H1 (cell line): ENCODE data around the gene VWA1. TPM values are rescaled to one million over a fixed set of nuclear protein-coding genes. Genes with fewer than 3 reads are reported as not detected.

Source experiments
- CTCF ChIA-PET: fragments of 300-600 bp; sonication (Branson Sonifier 250); formaldehyde crosslinking; loops from one replicate; lab custom pipeline; 2021; ENCODE audit not compliant: partially characterized antibody; lab: Charles Lee
- POLR2A ChIA-PET: fragments of 300-600 bp; sonication (Branson Sonifier 250); formaldehyde crosslinking; loops from one replicate; lab custom pipeline; 2021; ENCODE audit warnings: inconsistent platforms; ENCODE audit not compliant: partially characterized antibody; lab: Charles Lee
- DNase-seq, 2 experiments: peaks; one replicate each; pipeline versions ENCODE4 v3.0.0 to v3.0.0-alpha.2; 2010 to 2022; ENCODE audit warnings: low spot score in 2 of 2, low read depth in 1 of 2, mixed read lengths in 1 of 2
- FAIRE-seq: peaks from 2 replicates; lab custom pipeline; 2011; peaks lifted over from hg19 to GRCh38; lab: Jason Lieb, UNC
- H2AFZ ChIP-seq: 2 replicates; pipeline ENCODE4 v1.8.1; 2012; ENCODE audit warnings: low read length, inconsistent platforms
- H2AK5ac ChIP-seq: 2 replicates; pipeline ENCODE4 v1.6.1; 2013; ENCODE audit warnings: low read depth, low read length
- H2BK120ac ChIP-seq: replicated peaks from 2 replicates; pipeline ENCODE3; 2013; ENCODE audit warnings: low read depth, low read length, inconsistent platforms
- H2BK12ac ChIP-seq: 2 replicates; pipeline ENCODE4 v1.6.1; 2013; ENCODE audit warnings: low read depth, low read length
- H2BK15ac ChIP-seq: 2 replicates; pipeline ENCODE4 v1.6.1; 2013; ENCODE audit warnings: low read length
- H2BK20ac ChIP-seq: 2 replicates; pipeline ENCODE4 v1.6.1; 2013; ENCODE audit warnings: low read length
- H2BK5ac ChIP-seq: 2 replicates; pipeline ENCODE4 v1.6.1; 2013; ENCODE audit warnings: low read depth, low read length
- H3K14ac ChIP-seq: 2 replicates; pipeline ENCODE4 v1.6.1; 2013; ENCODE audit warnings: inconsistent platforms; ENCODE audit not compliant: insufficient read length
- H3K18ac ChIP-seq: 2 replicates; pipeline ENCODE4 v1.6.1; 2013; ENCODE audit warnings: low read length; ENCODE audit errors: extremely low read depth
- H3K23ac ChIP-seq: 2 replicates; pipeline ENCODE4 v1.6.1; 2013; ENCODE audit warnings: inconsistent platforms; ENCODE audit not compliant: insufficient read length
- H3K23me2 ChIP-seq: 2 replicates; pipeline ENCODE4 v1.6.1; 2013; ENCODE audit warnings: low read depth, low read length
- H3K27ac ChIP-seq: 2 replicates; pipeline ENCODE4 v1.6.1; 2011; ENCODE audit warnings: low read depth, low read length, inconsistent platforms
- H3K27me3 ChIP-seq, 4 experiments: replicated peaks in 1 of 4; 1 replicate in 1 of 4; 2 replicates in 3 of 4; pipeline versions ENCODE4 v1.6.1 to v1.8.1; 2011 to 2013; ENCODE audit warnings: low read length in 3 of 4, mild to moderate bottlenecking in 3 of 4, inconsistent platforms in 2 of 4, mixed read lengths in 2 of 4, moderate library complexity in 1 of 4; ENCODE audit not compliant: control insufficient read depth in 3 of 4, insufficient read depth in 3 of 4; ENCODE audit errors: extremely low read depth in 1 of 4
- H3K36me3 ChIP-seq, 4 experiments: 2 replicates each; pipeline versions ENCODE4 v1.6.1 to v1.8.1; 2011 to 2013; ENCODE audit warnings: mild to moderate bottlenecking in 4 of 4, low read length in 3 of 4, moderate library complexity in 2 of 4, control low read depth in 1 of 4, inconsistent platforms in 1 of 4; ENCODE audit not compliant: insufficient read depth in 4 of 4, control insufficient read depth in 2 of 4
- H3K4ac ChIP-seq: replicated peaks from 2 replicates; pipeline ENCODE3; 2013; ENCODE audit warnings: low read length, low read depth, mixed read lengths, inconsistent platforms; ENCODE audit not compliant: insufficient read length
- H3K4me1 ChIP-seq, 4 experiments: replicated peaks in 1 of 4; 1 replicate in 1 of 4; 2 replicates in 3 of 4; pipeline versions ENCODE4 v1.6.1 to v1.8.1; 2011 to 2013; ENCODE audit warnings: low read length in 3 of 4, inconsistent platforms in 2 of 4, mixed read lengths in 1 of 4; ENCODE audit not compliant: insufficient read depth in 4 of 4, control insufficient read depth in 3 of 4
- H3K4me2 ChIP-seq, 2 experiments: 2 replicates each; pipeline versions ENCODE4 v1.6.1 to v1.8.1; 2011 to 2013; ENCODE audit warnings: low read depth in 2 of 2, low read length in 2 of 2, control low read depth in 1 of 2, inconsistent platforms in 1 of 2, mild to moderate bottlenecking in 1 of 2; ENCODE audit not compliant: insufficient read depth in 1 of 2
- H3K4me3 ChIP-seq, 4 experiments: fragments of 200-600, 300-600 bp in 1 of 4; sonication (generic), shearing (Covaris generic), sonication (Bioruptor Twin) in 1 of 4; 2 replicates each; pipeline versions ENCODE4 v1.5.1 to v1.8.1; 2011 to 2016; ENCODE audit warnings: low read length in 4 of 4, low read depth in 3 of 4, control low read depth in 2 of 4, inconsistent platforms in 2 of 4, mild to moderate bottlenecking in 2 of 4, mixed read lengths in 1 of 4, moderate library complexity in 1 of 4; ENCODE audit not compliant: insufficient read depth in 2 of 4; ENCODE audit errors: extremely low read depth in 1 of 4
- H3K56ac ChIP-seq: replicated peaks from 2 replicates; pipeline ENCODE3; 2013; ENCODE audit warnings: low read depth, mild to moderate bottlenecking, mixed read lengths, low read length, inconsistent platforms; ENCODE audit not compliant: insufficient read length
- H3K79me1 ChIP-seq: 2 replicates; pipeline ENCODE4 v1.6.1; 2013; ENCODE audit warnings: low read depth, low read length, control low read depth
- H3K79me2 ChIP-seq, 2 experiments: 2 replicates each; pipeline versions ENCODE4 v1.6.1 to v1.8.1; 2012 to 2013; ENCODE audit warnings: low read length in 2 of 2, mild to moderate bottlenecking in 2 of 2, inconsistent platforms in 1 of 2; ENCODE audit not compliant: insufficient read depth in 2 of 2, control insufficient read depth in 1 of 2
- H3K9ac ChIP-seq, 4 experiments: replicated peaks in 1 of 4; 1 replicate in 1 of 4; 2 replicates in 3 of 4; pipeline versions ENCODE4 v1.6.1 to v1.8.1; 2011 to 2013; ENCODE audit warnings: low read depth in 3 of 4, low read length in 3 of 4, control low read depth in 2 of 4, mild to moderate bottlenecking in 2 of 4, moderate library complexity in 2 of 4, inconsistent platforms in 1 of 4; ENCODE audit errors: extremely low read depth in 1 of 4
- H3K9me3 ChIP-seq, 2 experiments: 2 replicates each; pipeline versions ENCODE4 v1.6.1 to v1.8.1; 2012 to 2013; ENCODE audit warnings: mild to moderate bottlenecking in 2 of 2, moderate library complexity in 2 of 2, control low read depth in 1 of 2, inconsistent platforms in 1 of 2, low read depth in 1 of 2, low read length in 1 of 2, mixed read lengths in 1 of 2; ENCODE audit not compliant: insufficient read depth in 2 of 2
- H4K20me1 ChIP-seq, 2 experiments: replicated peaks in 1 of 2; 2 replicates each; pipeline versions ENCODE3 to v1.8.1; 2011 to 2013; ENCODE audit warnings: inconsistent platforms in 2 of 2, low read length in 2 of 2, mild to moderate bottlenecking in 1 of 2; ENCODE audit not compliant: insufficient read depth in 2 of 2, control insufficient read depth in 1 of 2
- H4K5ac ChIP-seq: 2 replicates; pipeline ENCODE4 v1.6.1; 2013; ENCODE audit warnings: low read length, low read depth, mixed read lengths, inconsistent platforms; ENCODE audit not compliant: insufficient read length
- H4K8ac ChIP-seq: 2 replicates; pipeline ENCODE4 v1.8.0; 2013; ENCODE audit warnings: mild to moderate bottlenecking, moderate library complexity, low read length, inconsistent platforms; ENCODE audit not compliant: insufficient read depth; ENCODE audit errors: extremely low read depth
- H4K91ac ChIP-seq: replicated peaks from 2 replicates; pipeline ENCODE3; 2013; ENCODE audit warnings: low read length, mixed read lengths, inconsistent platforms; ENCODE audit not compliant: insufficient read length
- CBX8 ChIP-seq: fragments of 300-800, 300-1000 bp; sonication (generic); IDR thresholded peaks from 2 replicates; pipeline ENCODE4 v1.7.1; 2016; ENCODE audit warnings: low read depth, low read length, borderline replicate concordance
- EGR1 ChIP-seq: IDR thresholded peaks from 2 replicates; pipeline ENCODE4 v1.6.1; 2011; ENCODE audit warnings: low read depth, low read length, borderline replicate concordance
- EP300 ChIP-seq, 2 experiments: IDR thresholded peaks; 1 replicate in 1 of 2; 2 replicates in 1 of 2; pipeline ENCODE4 v1.6.1; 2011 to 2012; ENCODE audit warnings: low read depth in 2 of 2, low read length in 2 of 2, mild to moderate bottlenecking in 2 of 2, borderline replicate concordance in 1 of 2, inconsistent platforms in 1 of 2, moderate library complexity in 1 of 2
- GABPA ChIP-seq: IDR thresholded peaks from 2 replicates; pipeline ENCODE4 v1.6.1; 2011; ENCODE audit warnings: mild to moderate bottlenecking, low read length, moderate library complexity, borderline replicate concordance; ENCODE audit not compliant: insufficient read depth
- GTF2F1 ChIP-seq: IDR thresholded peaks from 2 replicates; pipeline ENCODE4 v1.6.1; 2012; ENCODE audit warnings: low read depth, low read length, improper control_type of control experiment, borderline replicate concordance
- KDM5A ChIP-seq: fragments of 200-600 bp; IDR thresholded peaks from 2 replicates; pipeline ENCODE4 v1.7.1; 2012; ENCODE audit warnings: mild to moderate bottlenecking, low read length, inconsistent platforms, mixed read lengths
- POLR2AphosphoS5 ChIP-seq: IDR thresholded peaks from 2 replicates; pipeline ENCODE4 v1.6.1; 2011; ENCODE audit warnings: low read depth, low read length
- RFX5 ChIP-seq: IDR thresholded peaks from 2 replicates; pipeline ENCODE4 v1.6.1; 2011; ENCODE audit warnings: low read depth, low read length, improper control_type of control experiment, borderline replicate concordance
- RXRA ChIP-seq: IDR thresholded peaks from 2 replicates; pipeline ENCODE4 v1.6.1; 2011; ENCODE audit warnings: low read depth, mild to moderate bottlenecking, low read length, moderate library complexity; ENCODE audit not compliant: insufficient read depth
- SAP30 ChIP-seq: fragments of 300-600 bp; sonication (generic); IDR thresholded peaks from 2 replicates; pipeline ENCODE4 v1.7.1; 2012; ENCODE audit warnings: low read length, moderate library complexity, mild to moderate bottlenecking, inconsistent platforms; ENCODE audit not compliant: insufficient read depth, insufficient replicate concordance
- SP4 ChIP-seq: IDR thresholded peaks from 2 replicates; pipeline ENCODE4 v1.6.1; 2012; ENCODE audit warnings: low read length, inconsistent platforms
- TAF7 ChIP-seq: optimal IDR thresholded peaks from 2 replicates; pipeline ENCODE3; 2011; ENCODE audit warnings: low read depth, mild to moderate bottlenecking, inconsistent platforms, low read length, moderate library complexity, borderline replicate concordance
- TBP ChIP-seq: IDR thresholded peaks from 2 replicates; pipeline ENCODE4 v1.6.1; 2011; ENCODE audit warnings: low read depth, low read length, improper control_type of control experiment
- TEAD4 ChIP-seq: IDR thresholded peaks from 2 replicates; pipeline ENCODE4 v1.6.1; 2012; ENCODE audit warnings: low read depth, low read length, inconsistent platforms, mixed read lengths
- WGBS, 2 experiments: shearing (Covaris generic) in 1 of 2; methylation state at CpG; one replicate each; pipeline versions ENCODE4 v1.1.6 to v1.1.7; 2013 to 2015; ENCODE audit warnings: low lambda C conversion rate in 2 of 2, mixed read lengths in 2 of 2, inconsistent platforms in 1 of 2, low coverage in 1 of 2, missing lambda C conversion rate in 1 of 2; ENCODE audit not compliant: insufficient replicate concordance in 2 of 2, insufficient coverage in 1 of 2, insufficient read length in 1 of 2; ENCODE audit errors: extremely low coverage in 1 of 2, missing lambda C conversion rate in 1 of 2; 5-methylcytosine and 5-hydroxymethylcytosine counted together
- polyA plus RNA-seq, 7 experiments: library from polyadenylated mRNA; depleted of rRNA in 3 of 7; stranded (reverse) in 5 of 7; unstranded in 2 of 7; fragments of >200 nt in 5 of 7; fragments of 200-250 nt in 2 of 7; gene quantifications; 1 replicate in 5 of 7; 2 replicates in 1 of 7; 4 replicates in 1 of 7; pipeline versions ENCODE4 v1.2.1 to v1.2.3, GENCODE V29; 2011 to 2013; ENCODE audit warnings: missing spikeins in 2 of 7, mixed read lengths in 2 of 7
- total RNA-seq: library from RNA; stranded (reverse); fragmentation: NEBNext Ultra II Directional; extraction: Animal tissue kit (Norgen Biotek cat#: 25700); gene quantifications from 2 replicates; pipeline ENCODE4 v1.2.1, GENCODE V29; 2021

The VWA1 gene
- total and polyA plus RNA-seq, 2 of the 8 experiments (the other 6 are each of a cell fraction or from before 2014, with no cell fraction given): 16.0 to 36.6 TPM

DNA sequence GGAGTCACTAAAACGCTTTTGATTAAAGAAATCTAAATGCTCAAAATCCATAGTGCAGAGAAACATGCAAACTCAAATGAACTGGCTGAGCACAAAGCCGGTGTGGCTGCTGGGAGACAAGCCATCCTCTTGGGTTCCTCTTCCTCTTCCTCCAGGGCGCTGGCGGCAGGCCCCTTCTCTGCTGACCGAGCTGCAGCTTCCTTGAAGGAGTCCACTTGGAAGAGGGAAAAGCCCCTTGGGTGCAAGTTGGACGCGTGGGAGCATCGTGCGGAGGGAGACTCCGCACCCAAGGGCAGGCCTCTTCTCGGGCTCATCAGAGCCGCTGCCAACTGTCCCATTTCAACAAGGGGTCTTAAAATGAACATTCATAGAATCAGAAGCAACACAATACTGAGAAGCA lies 44.3 kb upstream of the VWA1 start:
- FAIRE-seq: no peak
- WGBS, 2 experiments: 97% methylated on average over 12 of the region's 12 CpGs; no CpG with 5 or more reads in 1 of the 2 experiments
- TF ChIP-seq TAF7 (no peak), SAP30 (no peak), RFX5 (no peak), GTF2F1 (no peak), TBP (no peak), POLR2AphosphoS5 (no peak), KDM5A (no peak), TEAD4 (no peak), SP4 (no peak), EGR1 (no peak), CBX8 (no peak), RXRA (no peak), EP300 (IDR thresholded peaks at IDR 0.05; ENCODE audit: borderline replicate concordance in 1 of 2, low read depth in 2 of 2, low read length in 2 of 2) (no peak), GABPA (no peak)

More for the DNA sequence above, 44.3 kb upstream of the VWA1 start:
- Histone ChIP-seq H3K27ac (no peak overlapping the region), H2AFZ (no peak overlapping the region), H3K79me1 (peaks cover 4% of the 10 kb centered on the region), H4K8ac (no peak overlapping the region), H3K27me3 (no peaks in the 10 kb centered on the region), H3K4me2 (no peak overlapping the region), H3K23me2 (no peaks in the 10 kb centered on the region), H4K5ac (no peak overlapping the region), H2BK5ac (no peak overlapping the region), H3K4me3 (no peak overlapping the region), H3K4ac (no peak overlapping the region), H3K79me2 (peaks cover 0 to 14% of the 10 kb centered on the region in 2 experiments; a peak in 1 of 4 replicates), H3K36me3 (peaks cover 60 to 92% (median 84%) of the 10 kb centered on the region in 4 experiments), H3K4me1 (no peaks in the 10 kb centered on the region), H3K9ac (no peak overlapping the region), H3K14ac (no peak overlapping the region), H3K23ac (no peak overlapping the region), H4K91ac (no peak overlapping the region), H2AK5ac (no peak overlapping the region), H3K9me3 (no peaks in the 10 kb centered on the region), H2BK15ac (no peak overlapping the region), H2BK20ac (no peak overlapping the region), H4K20me1 (peaks cover 8 to 15% of the 10 kb centered on the region in 2 experiments), H3K18ac (no peak overlapping the region), H2BK120ac (no peak overlapping the region), H3K56ac (no peak overlapping the region), H2BK12ac (no peak overlapping the region)
- no peak for DNase-seq
- POLR2A ChIA-PET: interaction anchor here (20.0 to 33.4 kb wide), 3 partner anchors 5 to 39 kb away, joined by 515 to 719 read pairs (median 719); partner anchors contain the start of genes ANKRD65, AURKAIP1, CCNL2 and MRPL20
- CTCF ChIA-PET: interaction anchor here (0.6 to 3.4 kb wide), 8 partner anchors 10 to 641 kb away, joined by 3 to 20 read pairs (median 4); no protein-coding TSS in a partner anchor
